Memory B cell (primary cell): ENCODE measurements around the gene TPT1.

Experiments
- ATAC-seq: fragments of 150-1000 bp; cut with Tn5 transposase; 2 replicates; pipeline ENCODE4 v1.10.0; 2021; ENCODE audit warnings: low read depth, mild to moderate bottlenecking, moderate library complexity
- DNase-seq, 2 donors: peaks; one replicate each; pipeline ENCODE4 v3.0.0; 2022; ENCODE audit warnings: low spot score in 2 of 2
- H3K27ac Mint-ChIP-seq: one replicate; pipeline ENCODE4 v1.8.0; 2022; ENCODE audit warnings: mild to moderate bottlenecking, moderate library complexity, mixed read lengths
- H3K27me3 Mint-ChIP-seq: one replicate; pipeline ENCODE4 v1.8.0; 2022; ENCODE audit warnings: mixed read lengths
- H3K36me3 Mint-ChIP-seq: one replicate; pipeline ENCODE4 v1.8.0; 2022; ENCODE audit warnings: mild to moderate bottlenecking, mixed read lengths
- H3K4me1 Mint-ChIP-seq: one replicate; pipeline ENCODE4 v1.8.0; 2022; ENCODE audit warnings: mixed read lengths
- H3K4me3 Mint-ChIP-seq: one replicate; pipeline ENCODE4 v1.8.0; 2022; ENCODE audit warnings: mild to moderate bottlenecking, moderate library complexity, mixed read lengths
- H3K9me3 Mint-ChIP-seq: one replicate; pipeline ENCODE4 v1.8.0; 2022; ENCODE audit warnings: mixed read lengths

Gene TPT1

DNA sequence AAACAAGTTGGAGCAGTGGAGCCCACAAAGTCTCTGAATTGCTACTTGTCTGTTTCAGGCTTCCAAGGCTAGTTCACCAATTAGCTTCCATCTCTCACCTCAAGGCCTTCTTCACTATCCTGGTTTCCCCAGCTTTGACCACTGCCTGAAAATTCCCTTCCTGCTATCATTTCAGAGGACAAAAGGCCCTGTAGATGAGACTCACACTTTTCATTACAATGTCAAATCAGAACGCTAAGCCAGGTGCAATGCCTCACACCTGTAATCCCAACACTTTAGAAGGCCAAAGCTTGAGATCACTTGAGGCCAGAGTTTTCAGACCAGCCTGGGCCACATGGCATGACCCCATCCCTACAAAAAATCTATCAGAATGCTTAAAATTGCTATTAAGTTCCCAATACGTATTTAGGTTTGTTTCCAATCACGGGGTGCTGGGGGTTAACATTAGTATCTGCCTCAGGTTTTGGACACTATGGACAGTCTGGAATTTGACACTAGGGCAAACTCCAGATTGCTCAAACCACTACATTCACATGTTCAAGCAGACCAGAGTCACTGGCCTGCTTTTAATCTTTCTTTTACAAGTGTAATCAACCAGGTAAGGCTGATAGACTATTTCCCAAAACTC is 5.5 kb downstream of the TPT1 start:
- ATAC-seq (no peak), DNase-seq (no peak)
- Mint-ChIP-seq H3K9me3 (no peaks in the 10 kb centered on the region), H3K4me1 (peaks cover 57% of the 10 kb centered on the region), H3K27me3 (no peaks in the 10 kb centered on the region), H3K36me3 (peaks cover 31% of the 10 kb centered on the region), H3K4me3 (no peak overlapping the region), H3K27ac (peak overlapping the region; percentile 59)

DNA sequence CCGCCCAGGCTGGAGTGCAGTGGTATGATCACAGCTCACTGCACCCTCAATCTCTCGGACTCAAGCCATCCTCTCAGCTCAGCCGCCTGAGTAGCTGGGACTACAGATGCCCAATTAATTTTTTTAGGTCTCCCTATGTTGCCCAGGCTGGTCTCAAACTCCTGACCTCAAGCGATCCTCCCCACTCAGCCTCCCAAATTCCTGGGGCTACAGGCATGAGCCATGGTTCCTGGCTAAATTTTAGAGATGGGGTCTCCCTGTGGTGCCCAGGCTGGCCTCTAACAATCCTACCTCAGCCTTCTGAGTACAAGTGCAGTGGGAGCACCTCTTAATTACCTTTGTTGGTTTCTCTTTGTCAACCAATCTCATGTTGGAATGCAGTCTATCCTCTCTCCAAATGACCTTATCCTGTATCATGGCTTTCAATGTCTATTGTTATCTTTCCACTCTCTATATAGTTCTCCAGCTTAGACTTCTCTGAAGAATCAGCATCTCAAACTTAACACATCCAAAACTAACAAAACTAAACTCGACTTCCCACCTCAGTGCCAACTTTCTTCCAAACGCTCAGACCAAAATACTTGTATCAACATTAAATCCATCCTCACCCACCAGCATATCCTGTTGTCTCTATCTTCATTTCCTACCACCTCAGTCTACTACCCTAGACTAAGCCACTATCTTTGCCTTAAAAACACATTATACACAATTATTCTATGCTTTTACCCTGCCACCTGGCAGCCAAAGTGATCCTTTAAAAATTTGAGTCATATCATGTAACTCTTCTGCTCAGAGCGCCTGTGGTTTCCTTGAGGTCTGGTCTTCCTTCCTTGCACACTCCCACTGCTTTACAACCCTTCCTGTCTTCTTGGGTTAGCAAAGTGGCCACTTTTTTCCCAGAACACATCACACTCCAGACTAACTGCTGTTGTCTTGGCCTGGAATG is 6.7 kb downstream of the TPT1 start:
- peaks cover 54% of the 10 kb centered on the region for H3K4me1 Mint-ChIP-seq
- no peaks in the 10 kb centered on the region for H3K27me3 Mint-ChIP-seq
- no peaks in the 10 kb centered on the region for H3K9me3 Mint-ChIP-seq
- peak overlapping the region; percentile 9 for H3K4me3 Mint-ChIP-seq
- ATAC-seq (no peak), DNase-seq (no peak)
- H3K27ac Mint-ChIP-seq: peak overlapping the region; percentile 59
- peaks cover 31% of the 10 kb centered on the region for H3K36me3 Mint-ChIP-seq

DNA sequence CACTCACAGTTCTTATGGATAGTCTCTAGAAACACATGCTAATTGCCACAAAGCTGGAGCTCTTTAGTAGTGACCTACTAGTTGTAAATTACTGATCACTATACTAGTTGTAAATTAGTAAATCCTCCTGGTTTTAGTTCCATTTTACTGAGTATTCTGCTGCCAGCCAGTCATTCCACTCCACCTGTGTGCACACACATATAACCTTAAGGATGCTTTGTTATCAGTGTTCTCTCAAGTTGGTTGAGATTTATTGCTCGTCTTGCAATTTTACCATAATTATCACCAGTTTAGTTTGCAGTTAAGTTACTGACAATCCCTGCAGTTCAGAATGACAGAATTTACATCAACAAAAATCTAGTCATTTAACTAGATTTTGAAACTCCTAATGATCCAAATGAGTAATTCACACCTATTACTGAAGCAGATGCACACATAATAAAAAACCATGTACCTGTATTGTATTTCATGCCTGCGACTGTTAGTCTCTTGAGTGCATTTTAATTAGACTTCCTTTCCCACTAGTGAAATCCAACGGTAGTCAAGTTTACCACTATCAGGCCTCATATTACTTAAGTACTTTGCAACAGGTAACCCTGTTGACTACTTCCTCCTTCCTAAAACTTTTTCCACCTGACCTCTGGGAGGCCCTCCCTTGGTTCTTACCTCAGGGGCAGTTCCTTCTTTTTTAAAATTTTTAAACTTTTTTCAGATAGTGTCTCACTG is 7.6 kb downstream of the TPT1 start:
- ATAC-seq (peak; percentile 11), DNase-seq (no peak)
- Mint-ChIP-seq H3K27ac (peak overlapping the region; percentile 59), H3K36me3 (peaks cover 24% of the 10 kb centered on the region), H3K9me3 (no peaks in the 10 kb centered on the region), H3K4me3 (no peak overlapping the region), H3K27me3 (no peaks in the 10 kb centered on the region), H3K4me1 (peaks cover 47% of the 10 kb centered on the region)

DNA sequence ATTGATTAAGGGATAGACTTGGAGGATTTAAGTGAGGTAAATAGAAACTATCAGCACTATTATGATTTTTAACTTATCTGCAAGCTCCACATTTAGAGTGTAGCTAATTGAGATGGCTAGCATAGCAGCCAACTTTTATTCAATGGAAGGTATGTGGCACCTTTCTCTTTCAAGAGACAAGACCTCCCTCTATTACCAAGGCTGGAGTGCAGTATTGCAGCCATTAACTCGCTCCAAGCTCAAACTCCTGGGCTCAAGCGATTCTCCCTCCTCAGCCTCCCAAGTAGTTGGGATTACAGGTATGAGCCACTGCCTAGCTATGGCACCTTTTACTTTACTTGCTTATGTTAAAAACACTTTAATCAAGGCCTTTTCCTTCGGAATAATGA is 8.2 kb downstream of the TPT1 start:
- DNase-seq (no peak), ATAC-seq (no peak)
- H3K9me3 Mint-ChIP-seq: no peaks in the 10 kb centered on the region
- no peaks in the 10 kb centered on the region for H3K27me3 Mint-ChIP-seq
- peaks cover 20% of the 10 kb centered on the region for H3K36me3 Mint-ChIP-seq
- H3K4me1 Mint-ChIP-seq: peaks cover 44% of the 10 kb centered on the region
- H3K4me3 Mint-ChIP-seq: no peak overlapping the region
- H3K27ac Mint-ChIP-seq: peak overlapping the region; percentile 69

DNA sequence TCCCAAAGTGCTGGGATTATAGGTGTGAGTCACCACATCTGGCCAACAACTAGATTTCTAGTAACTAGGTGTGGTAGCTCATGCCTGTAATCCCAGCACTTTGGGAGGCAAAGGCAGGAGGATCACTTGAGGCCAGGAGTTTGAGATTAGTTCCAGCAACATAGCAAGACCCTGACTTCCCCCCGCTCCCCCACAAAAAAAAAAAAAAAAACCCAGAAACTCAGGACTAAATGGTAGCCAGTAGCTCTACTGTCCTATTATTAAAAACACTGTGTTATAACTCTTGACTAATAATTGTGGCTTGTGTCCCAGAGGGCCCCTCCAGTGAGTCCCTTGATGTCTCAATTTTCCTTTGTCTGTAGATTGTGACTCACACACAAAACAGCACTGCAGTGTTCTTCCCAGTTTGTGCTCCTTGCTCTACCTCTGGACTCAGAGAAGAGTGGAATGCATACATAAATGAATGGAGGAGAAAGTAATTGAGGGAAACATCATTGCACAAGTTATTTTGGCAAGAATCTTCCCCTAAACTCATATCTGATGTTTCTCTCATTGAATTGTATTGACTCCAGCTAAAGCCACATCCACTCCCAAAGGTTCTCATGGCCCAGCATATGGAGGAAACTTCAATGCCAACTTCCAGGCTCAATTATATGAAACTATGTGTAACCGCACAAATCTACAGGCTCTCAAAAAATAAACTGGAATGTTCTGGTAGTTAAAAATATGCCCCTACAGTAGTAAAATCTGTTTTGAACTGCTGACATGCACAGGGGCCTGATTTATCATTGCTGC is 8.8 kb downstream of the TPT1 start:
- H3K9me3 Mint-ChIP-seq: no peaks in the 10 kb centered on the region
- ATAC-seq (no peak), DNase-seq (no peak)
- H3K4me3 Mint-ChIP-seq: no peak overlapping the region
- peaks cover 43% of the 10 kb centered on the region for H3K4me1 Mint-ChIP-seq
- no peaks in the 10 kb centered on the region for H3K27me3 Mint-ChIP-seq
- H3K36me3 Mint-ChIP-seq: peaks cover 17% of the 10 kb centered on the region
- H3K27ac Mint-ChIP-seq: peak overlapping the region; percentile 69

DNA sequence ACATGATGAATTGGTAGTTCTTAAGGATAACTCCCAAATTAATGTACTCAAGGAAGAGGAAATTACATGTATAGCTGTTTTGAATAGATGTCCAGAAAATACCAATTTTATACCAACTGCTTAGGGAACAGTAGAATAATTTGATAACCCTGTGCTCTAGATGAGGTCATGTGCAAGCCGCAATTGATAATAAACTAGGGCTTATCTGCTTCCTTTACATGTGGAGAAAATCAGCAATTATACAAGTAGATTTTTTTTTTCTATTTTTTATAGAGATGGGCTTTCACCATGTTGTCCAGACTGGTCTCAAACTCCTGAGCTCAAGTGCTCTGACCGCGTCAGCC is 9.3 kb downstream of the TPT1 start:
- Mint-ChIP-seq H3K27ac (peak overlapping the region; percentile 69), H3K4me3 (no peak overlapping the region), H3K4me1 (peaks cover 38% of the 10 kb centered on the region), H3K9me3 (no peaks in the 10 kb centered on the region), H3K27me3 (no peaks in the 10 kb centered on the region), H3K36me3 (peaks cover 13% of the 10 kb centered on the region)
- no peak for DNase-seq
- no peak for ATAC-seq

DNA sequence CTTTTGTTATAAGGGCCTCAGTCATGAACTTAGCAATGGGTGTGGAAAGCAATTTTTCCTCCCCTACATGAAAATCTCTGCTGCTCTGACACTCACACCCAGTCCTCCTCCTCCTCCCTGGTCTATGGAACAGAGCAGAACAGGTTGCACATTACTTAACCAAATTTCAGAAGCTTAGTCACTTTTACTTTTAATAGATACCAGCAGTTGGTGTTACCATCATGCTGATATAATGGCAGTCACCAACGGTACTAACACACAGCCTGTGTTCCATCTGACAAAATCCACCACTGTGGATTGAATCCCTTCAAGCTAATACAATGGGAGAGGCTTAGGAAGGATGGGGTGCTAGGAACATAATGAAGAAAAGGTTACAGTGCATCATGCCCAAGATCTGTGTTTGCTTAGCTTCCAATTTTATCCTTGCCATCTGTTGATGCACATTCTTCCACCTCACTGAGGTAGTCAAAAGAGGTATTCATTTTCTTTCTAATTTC is 9.8 kb downstream of the TPT1 start:
- Mint-ChIP-seq H3K27ac (peak overlapping the region; percentile 69), H3K36me3 (peaks cover 9% of the 10 kb centered on the region), H3K27me3 (no peaks in the 10 kb centered on the region), H3K4me1 (peaks cover 33% of the 10 kb centered on the region), H3K4me3 (no peak overlapping the region), H3K9me3 (no peaks in the 10 kb centered on the region)
- ATAC-seq: no peak
- DNase-seq: no peak

DNA sequence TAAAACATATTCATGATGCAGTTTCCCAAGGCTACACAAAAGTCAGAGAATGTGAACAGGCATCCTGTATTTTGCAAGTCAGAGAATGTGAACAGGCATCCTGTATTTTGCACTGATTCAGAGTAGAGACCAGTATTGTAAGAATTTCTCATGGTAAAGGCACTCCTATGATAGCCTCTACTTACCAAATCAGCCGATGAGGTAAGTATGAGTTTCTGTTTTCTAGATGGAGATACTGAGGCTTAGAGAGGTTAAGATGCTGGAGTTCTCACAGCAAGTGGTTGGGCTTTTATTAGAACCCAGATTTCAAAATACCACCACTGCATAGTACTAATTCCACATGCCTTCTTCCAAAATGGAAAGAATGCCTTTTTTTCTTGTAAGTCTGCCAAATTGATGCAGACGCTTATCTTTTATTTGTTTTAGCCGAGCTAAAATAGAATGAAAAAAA is 12.3 kb downstream of the TPT1 start:
- H3K4me1 Mint-ChIP-seq: peaks cover 18% of the 10 kb centered on the region
- H3K4me3 Mint-ChIP-seq: no peak overlapping the region
- no peaks in the 10 kb centered on the region for H3K27me3 Mint-ChIP-seq
- ATAC-seq (no peak), DNase-seq (no peak)
- no peaks in the 10 kb centered on the region for H3K9me3 Mint-ChIP-seq
- no peaks in the 10 kb centered on the region for H3K36me3 Mint-ChIP-seq
- H3K27ac Mint-ChIP-seq: no peak overlapping the region

DNA sequence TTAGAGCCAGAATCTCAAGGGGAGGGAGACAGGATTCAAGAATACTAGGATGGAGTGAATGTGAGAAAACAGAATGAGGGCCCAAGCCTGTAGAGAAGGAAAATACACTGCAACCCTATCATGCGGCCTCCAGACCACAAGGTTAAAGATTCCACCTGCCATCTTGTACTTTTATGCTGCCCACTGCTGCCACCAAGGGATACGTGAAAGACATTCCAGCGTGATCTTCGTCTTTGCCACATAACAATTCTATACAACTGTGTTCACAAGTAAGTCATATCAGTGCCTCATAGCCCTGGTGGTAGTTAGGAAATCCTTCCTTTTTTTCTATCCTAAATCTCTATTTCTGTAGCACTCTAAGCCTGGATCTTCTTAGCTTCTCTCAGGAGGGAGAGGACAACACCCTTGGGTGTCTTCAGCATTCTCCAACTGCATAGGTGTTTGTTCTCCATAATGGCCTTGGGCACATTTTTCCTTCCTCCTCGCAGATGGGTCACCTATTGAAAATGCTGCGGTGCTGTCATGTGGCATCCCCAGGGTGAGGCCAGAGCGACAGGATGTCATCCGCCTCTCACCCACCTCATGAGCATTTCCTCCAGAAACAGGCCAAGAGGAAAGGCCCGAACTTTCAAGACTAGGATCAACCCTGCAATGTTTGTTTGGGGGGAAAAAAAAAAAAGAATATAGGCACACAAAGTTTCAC is 13.6 kb downstream of the TPT1 start:
- H3K9me3 Mint-ChIP-seq: no peaks in the 10 kb centered on the region

DNA sequence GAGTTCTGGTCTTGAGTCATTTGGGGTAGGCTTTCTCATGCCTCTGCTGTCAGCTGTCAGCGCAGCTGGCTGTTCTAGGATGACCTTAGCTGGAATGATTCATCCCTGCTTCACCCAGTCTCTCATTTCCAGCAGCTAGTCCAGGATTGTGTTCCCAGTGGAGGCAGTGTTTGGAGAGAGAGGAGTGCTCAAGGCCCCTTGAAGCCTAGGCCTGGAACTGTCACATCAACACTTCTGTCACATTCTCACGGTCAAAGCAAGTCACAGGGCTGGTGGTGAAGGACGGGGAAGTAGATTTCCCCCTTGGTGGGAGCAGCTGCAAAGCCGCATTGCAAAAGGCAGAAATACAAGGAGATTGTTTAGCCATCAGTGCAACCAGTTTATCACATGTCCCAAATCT is 15.2 kb downstream of the TPT1 start:
- Mint-ChIP-seq H3K9me3 (no peaks in the 10 kb centered on the region), H3K27me3 (no peaks in the 10 kb centered on the region), H3K27ac (no peak overlapping the region), H3K4me3 (no peak overlapping the region), H3K36me3 (no peaks in the 10 kb centered on the region), H3K4me1 (no peaks in the 10 kb centered on the region)
- DNase-seq (no peak), ATAC-seq (no peak)

More for the DNA sequence above, 13.6 kb downstream of the TPT1 start:
- DNase-seq (no peak), ATAC-seq (no peak)
- H3K27me3 Mint-ChIP-seq: no peaks in the 10 kb centered on the region
- H3K4me3 Mint-ChIP-seq: no peak overlapping the region
- peaks cover 6% of the 10 kb centered on the region for H3K4me1 Mint-ChIP-seq
- H3K36me3 Mint-ChIP-seq: no peaks in the 10 kb centered on the region
- peak overlapping the region; percentile 31 for H3K27ac Mint-ChIP-seq

DNA sequence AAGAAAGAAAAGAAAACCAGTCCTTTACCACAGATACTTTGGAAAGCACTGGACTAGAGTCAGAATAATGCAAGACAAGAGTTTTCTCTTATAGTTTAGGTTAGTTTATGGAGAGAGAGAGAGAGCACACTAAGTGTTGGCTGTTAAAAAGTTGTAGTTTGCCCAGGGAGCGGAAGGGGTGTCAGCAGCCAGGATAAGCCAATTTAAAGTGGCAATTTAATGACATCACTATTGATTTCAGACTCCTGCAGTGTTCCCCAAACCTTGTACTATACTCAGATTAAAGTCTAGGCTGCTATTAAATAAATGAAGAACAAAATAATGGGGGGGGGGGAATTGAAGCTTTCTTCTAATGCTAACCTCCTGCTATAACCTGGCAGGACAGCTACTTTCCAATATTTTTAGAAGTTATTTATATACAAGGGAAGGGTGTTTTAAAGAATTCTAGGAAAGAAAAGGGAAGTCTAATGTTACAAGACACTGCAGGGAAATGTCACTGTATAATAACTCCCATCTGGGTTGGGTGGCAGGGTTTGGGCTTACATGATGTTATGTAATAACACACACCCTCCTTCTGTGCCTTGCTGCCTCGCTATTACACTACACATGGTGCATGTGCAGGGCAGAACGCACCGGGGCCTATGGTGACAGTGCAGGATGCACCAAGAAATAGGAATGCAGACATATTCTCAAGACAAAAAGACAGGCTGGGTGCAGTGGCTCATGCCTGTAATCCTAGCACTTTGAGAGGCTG is 19.9 kb downstream of the TPT1 start:
- DNase-seq (no peak), ATAC-seq (no peak)
- Mint-ChIP-seq H3K36me3 (no peaks in the 10 kb centered on the region), H3K4me3 (no peak overlapping the region), H3K27ac (no peak overlapping the region), H3K27me3 (no peaks in the 10 kb centered on the region), H3K9me3 (peaks cover 1% of the 10 kb centered on the region), H3K4me1 (peaks cover 6% of the 10 kb centered on the region)

DNA sequence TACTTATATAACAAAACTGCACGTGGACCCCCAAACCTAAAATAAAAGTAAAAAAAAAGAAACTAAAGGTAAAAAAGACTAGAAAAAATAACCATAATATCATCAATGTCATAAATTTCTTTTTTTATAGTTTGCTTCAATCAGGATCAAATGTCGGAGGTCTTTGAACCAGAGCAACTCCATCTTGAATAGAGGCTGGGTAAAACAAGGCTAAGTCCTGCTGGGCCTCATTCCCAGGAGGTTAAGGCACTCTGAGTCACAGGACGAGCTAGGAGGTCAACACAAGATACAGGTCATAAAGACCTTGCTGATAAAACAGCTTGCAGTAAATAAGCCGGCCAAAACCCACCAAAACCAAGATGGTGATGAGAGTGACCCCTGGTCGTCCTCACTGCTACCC is 24.0 kb downstream of the TPT1 start:
- DNase-seq: no peak
- Mint-ChIP-seq H3K27ac (no peak overlapping the region), H3K4me3 (no peak overlapping the region), H3K4me1 (peaks cover 6% of the 10 kb centered on the region), H3K36me3 (no peaks in the 10 kb centered on the region), H3K27me3 (peaks cover 2% of the 10 kb centered on the region), H3K9me3 (peaks cover 1% of the 10 kb centered on the region)
- ATAC-seq: no peak
